Central memory CD8-positive, alpha-beta T cell (primary cell): ENCODE results near the gene ACTN3.

Source experiments
- ATAC-seq: fragments of 150-1000 bp; cut with Tn5 transposase; replicated peaks from 2 replicates; pipeline ENCODE4 v1.10.0; 2022; ENCODE audit warnings: mild to moderate bottlenecking, moderate FRiP score, moderate number of reproducible peaks; ENCODE audit not compliant: poor library complexity, severe bottlenecking; ENCODE audit errors: extremely low read depth
- DNase-seq, 2 donors: peaks; one replicate each; pipeline ENCODE4 v3.0.0; 2021; ENCODE audit warnings: low spot score in 2 of 2
- H3K27ac Mint-ChIP-seq: one replicate; pipeline ENCODE4 v1.8.0; 2022; ENCODE audit warnings: low read depth, mild to moderate bottlenecking, moderate library complexity, mixed read lengths
- H3K27me3 Mint-ChIP-seq: one replicate; pipeline ENCODE4 v1.8.0; 2022; ENCODE audit warnings: mixed read lengths
- H3K36me3 Mint-ChIP-seq: one replicate; pipeline ENCODE4 v1.8.0; 2022; ENCODE audit warnings: mild to moderate bottlenecking, moderate library complexity, mixed read lengths; ENCODE audit not compliant: insufficient read depth
- H3K4me1 Mint-ChIP-seq: one replicate; pipeline ENCODE4 v1.8.0; 2022; ENCODE audit warnings: mixed read lengths
- H3K4me3 Mint-ChIP-seq: one replicate; pipeline ENCODE4 v1.8.0; 2022; ENCODE audit warnings: mild to moderate bottlenecking, moderate library complexity, mixed read lengths
- H3K9me3 Mint-ChIP-seq: one replicate; pipeline ENCODE4 v1.8.0; 2022; ENCODE audit warnings: mixed read lengths

ACTN3 gene

GRCh38 chr11:66546368-66546965, at the start of gene ACTN3:
ACTN3 (plus strand) TSS chr11:66546903; CDS start chr11:66546938, 35 bp downstream.
- Mint-ChIP-seq H3K4me1 (peaks cover 38% of the 10 kb centered on the region), H3K27me3 (no peaks in the 10 kb centered on the region), H3K4me3 (peak within 1 kb of the TSS; percentile 82), H3K9me3 (no peaks in the 10 kb centered on the region), H3K27ac (peak within 1 kb of the TSS; percentile 84), H3K36me3 (peaks cover 11% of the 10 kb centered on the region)
- no peak for ATAC-seq
- no peak for DNase-seq

GRCh38 chr11:66497206-66497605, 49.5 kb upstream of the ACTN3 start:
- no peaks in the 10 kb centered on the region for H3K27me3 Mint-ChIP-seq
- H3K36me3 Mint-ChIP-seq, result peaks cover 17% of the 10 kb centered on the region
- H3K9me3 Mint-ChIP-seq, result no peaks in the 10 kb centered on the region
- no peak overlapping the region for H3K27ac Mint-ChIP-seq
- H3K4me1 Mint-ChIP-seq, result no peaks in the 10 kb centered on the region
- ATAC-seq, result no peak
- no peak for DNase-seq
- H3K4me3 Mint-ChIP-seq, result no peak overlapping the region

- Mint-ChIP-seq H3K9me3 (no peaks in the 10 kb centered on the region), H3K27ac (no peak overlapping the region), H3K36me3 (peaks cover 21% of the 10 kb centered on the region), H3K27me3 (no peaks in the 10 kb centered on the region), H3K4me1 (no peaks in the 10 kb centered on the region), H3K4me3 (no peak overlapping the region)
- DNase-seq, result no peak
- no peak for ATAC-seq
Observed at GRCh38 chr11:66498506-66498905, 48.2 kb upstream of the ACTN3 start.

GRCh38 chr11:66505276-66505816, 41.4 kb upstream of the ACTN3 start:
- DNase-seq, result no peak
- Mint-ChIP-seq H3K27ac (no peak overlapping the region), H3K4me3 (no peak overlapping the region), H3K36me3 (peaks cover 8% of the 10 kb centered on the region), H3K27me3 (no peaks in the 10 kb centered on the region), H3K4me1 (no peaks in the 10 kb centered on the region), H3K9me3 (no peaks in the 10 kb centered on the region)
- ATAC-seq, result no peak

GRCh38 chr11:66509131-66509561, 37.6 kb upstream of the ACTN3 start:
- peaks cover 9% of the 10 kb centered on the region for H3K4me1 Mint-ChIP-seq
- ATAC-seq (no peak), DNase-seq (no peak)
- no peak overlapping the region for H3K4me3 Mint-ChIP-seq
- no peaks in the 10 kb centered on the region for H3K27me3 Mint-ChIP-seq
- H3K27ac Mint-ChIP-seq, result no peak overlapping the region
- peaks cover 4% of the 10 kb centered on the region for H3K36me3 Mint-ChIP-seq
- no peaks in the 10 kb centered on the region for H3K9me3 Mint-ChIP-seq

DNA sequence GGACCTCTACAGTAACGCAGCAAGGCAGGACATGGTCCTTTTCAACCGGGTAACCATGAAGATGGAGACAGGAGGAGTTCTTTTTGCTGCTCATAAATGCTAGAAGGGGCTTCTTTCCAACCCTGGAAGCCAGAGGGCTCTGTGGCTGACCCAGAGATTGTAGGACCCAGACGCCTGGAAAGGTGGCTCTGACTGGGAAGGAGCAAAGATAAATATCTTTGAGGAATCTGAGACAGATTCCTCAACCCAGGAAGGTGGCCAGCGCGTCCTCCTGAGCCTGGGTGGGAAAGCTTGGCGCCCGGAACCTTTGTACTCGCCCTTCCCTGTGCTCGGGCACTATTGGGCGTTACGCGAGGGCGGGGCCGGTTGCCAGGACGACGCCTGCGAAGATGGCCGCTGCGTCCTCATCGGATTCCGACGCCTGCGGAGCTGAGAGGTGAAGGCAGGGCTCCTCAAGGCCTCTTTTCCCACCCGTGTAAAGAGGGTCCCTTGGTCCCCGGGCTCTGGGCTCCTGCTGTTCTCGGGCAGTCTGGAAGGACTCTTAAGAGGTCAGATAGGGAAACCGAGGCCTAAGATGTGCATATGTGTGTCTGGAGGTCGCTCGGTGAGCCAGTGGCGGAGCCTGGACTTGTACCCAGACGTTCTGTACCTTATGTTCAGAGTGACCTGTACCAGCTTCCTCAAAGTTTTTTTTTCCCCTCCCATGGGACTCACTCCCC, 36.3 kb upstream of the ACTN3 start, which contains the start of gene BBS1:
TSS of gene BBS1 (plus strand) at position 365 of the 719 bp plus-strand sequence. CDS start at position 390, 25 bp downstream.
- Mint-ChIP-seq H3K36me3 (peaks cover 8% of the 10 kb centered on the region), H3K9me3 (no peaks in the 10 kb centered on the region), H3K27me3 (no peaks in the 10 kb centered on the region), H3K4me1 (peaks cover 9% of the 10 kb centered on the region), H3K4me3 (peak within 1 kb of the TSS; percentile 85), H3K27ac (peak within 1 kb of the TSS; percentile 19)
- DNase-seq (peak; percentile 67 to 73), ATAC-seq (peak; percentile 96)

- Mint-ChIP-seq H3K36me3 (peaks cover 11% of the 10 kb centered on the region), H3K27ac (peak overlapping the region; percentile 19), H3K9me3 (no peaks in the 10 kb centered on the region), H3K4me1 (peaks cover 9% of the 10 kb centered on the region), H3K27me3 (no peaks in the 10 kb centered on the region), H3K4me3 (peak overlapping the region; percentile 85)
- ATAC-seq (no peak), DNase-seq (no peak)
Observed at GRCh38 chr11:66510990-66511339, 35.7 kb upstream of the ACTN3 start.

- ATAC-seq, result no peak
- Mint-ChIP-seq H3K4me3 (no peak overlapping the region), H3K4me1 (no peaks in the 10 kb centered on the region), H3K27me3 (no peaks in the 10 kb centered on the region), H3K27ac (no peak overlapping the region), H3K36me3 (peaks cover 15% of the 10 kb centered on the region), H3K9me3 (no peaks in the 10 kb centered on the region)
- no peak for DNase-seq
Observed at GRCh38 chr11:66523611-66524010, 23.1 kb upstream of the ACTN3 start.

- Mint-ChIP-seq H3K9me3 (no peaks in the 10 kb centered on the region), H3K4me3 (no peak overlapping the region), H3K27ac (no peak overlapping the region), H3K36me3 (peaks cover 13% of the 10 kb centered on the region), H3K27me3 (no peaks in the 10 kb centered on the region), H3K4me1 (no peaks in the 10 kb centered on the region)
- DNase-seq (no peak), ATAC-seq (no peak)
Observed at GRCh38 chr11:66524304-66525040, 22.2 kb upstream of the ACTN3 start.

GRCh38 chr11:66529069-66529468, 17.6 kb upstream of the ACTN3 start:
- ATAC-seq (no peak), DNase-seq (no peak)
- no peaks in the 10 kb centered on the region for H3K9me3 Mint-ChIP-seq
- peaks cover 15% of the 10 kb centered on the region for H3K36me3 Mint-ChIP-seq
- no peaks in the 10 kb centered on the region for H3K27me3 Mint-ChIP-seq
- H3K27ac Mint-ChIP-seq, result peak overlapping the region; percentile 63
- no peak overlapping the region for H3K4me3 Mint-ChIP-seq
- H3K4me1 Mint-ChIP-seq, result peaks cover 8% of the 10 kb centered on the region

- Mint-ChIP-seq H3K36me3 (peaks cover 15% of the 10 kb centered on the region), H3K4me1 (peaks cover 8% of the 10 kb centered on the region), H3K27ac (peak overlapping the region; percentile 63), H3K27me3 (no peaks in the 10 kb centered on the region), H3K4me3 (no peak overlapping the region), H3K9me3 (no peaks in the 10 kb centered on the region)
- no peak for DNase-seq
- ATAC-seq, result no peak
Observed at GRCh38 chr11:66529655-66530054, 17.0 kb upstream of the ACTN3 start.

DNA sequence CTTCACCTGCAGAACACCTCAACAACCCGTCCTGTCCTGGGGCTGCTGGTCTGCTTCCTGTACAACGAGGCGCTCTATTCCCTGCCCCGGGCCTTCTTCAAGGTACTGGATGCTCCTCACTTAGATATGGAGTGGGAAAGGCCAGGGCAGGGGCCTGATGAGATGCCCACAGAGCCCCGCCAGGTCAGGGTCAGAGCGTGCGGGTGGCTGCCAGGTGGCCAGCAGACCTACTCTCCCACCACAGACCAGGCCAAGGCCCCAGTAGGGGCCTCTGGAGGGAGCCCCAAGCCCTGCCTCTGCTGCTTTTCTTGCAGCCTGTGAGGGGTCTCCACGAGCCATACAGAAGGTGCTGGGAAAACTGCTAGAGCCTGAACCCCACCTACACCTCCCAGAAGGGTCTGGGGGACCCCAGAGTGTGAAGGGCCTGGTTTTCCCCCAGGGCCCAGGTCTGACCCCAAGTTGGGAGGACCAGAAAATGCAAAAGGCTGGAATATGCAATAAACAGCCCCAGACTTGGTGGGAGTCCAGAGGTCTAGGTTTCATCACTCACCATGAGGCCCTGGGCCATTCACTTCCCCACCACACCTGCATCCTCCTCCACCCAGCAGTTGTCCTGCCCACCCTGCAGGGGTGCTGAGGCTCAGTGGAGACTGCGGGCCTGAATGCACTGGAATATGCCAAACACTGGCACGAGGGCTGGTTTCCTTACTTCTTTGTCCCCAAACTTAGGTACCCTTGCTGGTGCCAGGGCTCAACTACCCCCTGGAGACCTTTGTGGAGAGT, 15.6 kb upstream of the ACTN3 start:
- Mint-ChIP-seq H3K9me3 (no peaks in the 10 kb centered on the region), H3K27ac (no peak overlapping the region), H3K4me3 (no peak overlapping the region), H3K36me3 (peaks cover 24% of the 10 kb centered on the region), H3K27me3 (no peaks in the 10 kb centered on the region), H3K4me1 (peaks cover 16% of the 10 kb centered on the region)
- DNase-seq (no peak), ATAC-seq (no peak)
